Sigmoid colon (tissue), 4 donors: Measurements from ENCODE around the gene CDHR5.

ENCODE experiments used
- CTCF ChIP-seq, 4 experiments: fragments of 450-650 bp in 3 of 4; fragments of 200-600 bp in 1 of 4; IDR thresholded peaks; one replicate each; pipeline ENCODE4 v1.5.1; 2016 to 2019; ENCODE audit warnings: antibody characterized with exemption in 4 of 4, mild to moderate bottlenecking in 3 of 4, moderate library complexity in 2 of 4
- EP300 ChIP-seq, 4 donors: sonication (generic); formaldehyde crosslinking; IDR thresholded peaks; one replicate each; pipeline ENCODE4 v1.6.1; 2017; ENCODE audit warnings: antibody characterized with exemption in 4 of 4
- POLR2A ChIP-seq, 2 donors: fragments of 450-650 bp; IDR thresholded peaks; one replicate each; pipeline ENCODE4 v1.6.1; 2016; ENCODE audit warnings: antibody characterized with exemption in 2 of 2, mild to moderate bottlenecking in 2 of 2, moderate library complexity in 2 of 2
- POLR2AphosphoS5 ChIP-seq, 4 donors: sonication (generic); formaldehyde crosslinking; IDR thresholded peaks; one replicate each; pipeline ENCODE4 v1.6.1; 2017; ENCODE audit warnings: antibody characterized with exemption in 4 of 4

GRCh38 chr11:637333-637592 lies 12.5 kb upstream of the CDHR5 start:
- TF ChIP-seq POLR2A (IDR thresholded peaks at IDR 0.05) (no peak), CTCF (IDR thresholded peaks at IDR 0.05) (no peak), POLR2AphosphoS5 (IDR thresholded peaks at IDR 0.05) (no peak), EP300 (IDR thresholded peaks at IDR 0.05) (no peak)
